Esophagus squamous epithelium (tissue), 5 donors: Measurements from ENCODE around the gene RHOU. TPM values are rescaled to one million over a fixed set of nuclear protein-coding genes. Genes with fewer than 3 reads are reported as not detected.

Experiments
- DNase-seq: peaks from one replicate; lab custom pipeline; 2025; lab: John Stamatoyannopoulos, UW
- H3K27ac ChIP-seq, 4 donors: fragments of 200-600 bp; sonication (generic); one replicate each; pipeline ENCODE4 v1.5.1; 2016 to 2019; ENCODE audit warnings: mild to moderate bottlenecking in 1 of 4
- H3K27me3 ChIP-seq, 4 donors: fragments of 200-600 bp; sonication (generic); 1 replicate in 3 of 4; 2 replicates in 1 of 4; pipeline versions ENCODE4 v1.5.1 to v1.6.0; 2017 to 2021; ENCODE audit warnings: antibody characterized with exemption in 1 of 4
- H3K36me3 ChIP-seq, 3 donors: fragments of 200-600 bp; sonication (generic); one replicate each; pipeline ENCODE4 v1.5.1; 2016 to 2019
- H3K4me1 ChIP-seq, 3 donors: fragments of 200-600 bp; sonication (generic); one replicate each; pipeline ENCODE4 v1.5.1; 2017 to 2019
- H3K4me3 ChIP-seq, 4 donors: fragments of 200-600 bp; sonication (generic); 1 replicate in 3 of 4; 2 replicates in 1 of 4; pipeline ENCODE4 v1.5.1; 2016 to 2019; ENCODE audit warnings: mild to moderate bottlenecking in 2 of 4, moderate library complexity in 1 of 4
- H3K9me3 ChIP-seq, 3 donors: fragments of 200-600 bp; sonication (generic); one replicate each; pipeline ENCODE4 v1.5.1; 2016 to 2019
- POLR2A ChIP-seq, 4 donors: fragments of 450-650 bp; IDR thresholded peaks; one replicate each; pipeline ENCODE4 v1.6.1; 2017; ENCODE audit warnings: antibody characterized with exemption in 4 of 4, mild to moderate bottlenecking in 4 of 4, moderate library complexity in 3 of 4
- WGBS, 2 donors: methylation state at CpG; one replicate each; pipeline ENCODE4 v1.1.5; 2018; 5-methylcytosine and 5-hydroxymethylcytosine counted together
- intact Hi-C: fragments of 100-400 bp; cut with DNase I; formaldehyde crosslinking; loops from one replicate; pipeline ENCODE4 v1.15.0; 2022
- total RNA-seq, 4 donors: library from RNA; depleted of rRNA; stranded (reverse); fragments of >200 nt; gene quantifications; one replicate each; pipeline ENCODE4 v1.1.0, GENCODE V29; 2016
- TF ChIP-seq, protein P1 (sequence below), 6 experiments: fragments of 450-650 bp in 4 of 6; fragments of 200-600 bp in 2 of 6; sonication (generic) in 2 of 6; IDR thresholded peaks; one replicate each; pipeline ENCODE4 v1.5.1; 2016 to 2019; ENCODE audit warnings: antibody characterized with exemption in 6 of 6, mild to moderate bottlenecking in 4 of 6, moderate library complexity in 4 of 6
- donor health status: DM: yes; HTN: yes; CAD: no.

RHOU gene
- total RNA-seq, 4 donors from 2014 or later: 0.27 to 9.2 (median 2.5) TPM

DNA sequence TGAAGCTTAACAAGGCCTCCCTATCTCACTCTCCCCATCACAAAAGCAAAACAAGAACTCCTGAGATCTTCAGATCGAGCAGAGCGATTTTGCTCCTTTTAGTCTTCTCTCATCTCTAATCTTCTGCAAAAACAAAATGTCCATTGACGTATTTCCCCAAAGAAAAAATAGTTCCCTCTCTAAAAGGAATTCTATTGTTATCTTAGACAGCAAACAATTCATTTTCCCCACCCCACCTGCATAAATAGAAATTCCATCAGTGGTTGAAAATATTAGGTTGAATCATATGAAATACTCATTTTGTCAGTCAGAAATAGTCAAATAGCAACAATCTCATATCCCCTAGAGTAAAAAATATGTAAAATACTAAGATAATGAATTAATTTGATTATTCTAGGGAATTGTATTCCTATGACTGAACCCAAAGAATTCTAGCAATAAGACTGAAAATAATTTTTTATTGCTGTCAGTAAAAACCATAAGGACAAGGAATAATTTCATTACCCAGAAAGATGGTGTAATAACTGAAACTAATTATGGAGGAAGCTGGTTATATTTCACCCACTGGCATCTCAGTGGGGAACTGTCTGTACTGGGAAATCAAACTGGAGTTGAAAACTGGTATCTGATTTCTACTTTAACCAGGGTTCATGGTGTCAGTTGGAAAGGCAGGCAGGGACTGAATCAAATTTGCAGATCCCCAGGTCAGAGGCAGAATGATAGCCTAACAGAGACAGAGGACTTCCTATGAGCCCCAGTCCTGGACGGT lies 51.3 kb downstream of the RHOU start:
- H3K9me3 ChIP-seq: no peaks in the 10 kb centered on the region
- H3K4me1 ChIP-seq: no peaks in the 10 kb centered on the region
- 84 to 86% methylated on average over 4 of the region's 4 CpGs for WGBS, 2 donors
- no peak overlapping the region for H3K4me3 ChIP-seq
- intact Hi-C loops: no loop called here
- no peak overlapping the region for H3K27ac ChIP-seq
- no peaks in the 10 kb centered on the region for H3K27me3 ChIP-seq
- no peak for TF ChIP-seq POLR2A (IDR thresholded peaks at IDR 0.05)
- TF ChIP-seq, protein P1, sequence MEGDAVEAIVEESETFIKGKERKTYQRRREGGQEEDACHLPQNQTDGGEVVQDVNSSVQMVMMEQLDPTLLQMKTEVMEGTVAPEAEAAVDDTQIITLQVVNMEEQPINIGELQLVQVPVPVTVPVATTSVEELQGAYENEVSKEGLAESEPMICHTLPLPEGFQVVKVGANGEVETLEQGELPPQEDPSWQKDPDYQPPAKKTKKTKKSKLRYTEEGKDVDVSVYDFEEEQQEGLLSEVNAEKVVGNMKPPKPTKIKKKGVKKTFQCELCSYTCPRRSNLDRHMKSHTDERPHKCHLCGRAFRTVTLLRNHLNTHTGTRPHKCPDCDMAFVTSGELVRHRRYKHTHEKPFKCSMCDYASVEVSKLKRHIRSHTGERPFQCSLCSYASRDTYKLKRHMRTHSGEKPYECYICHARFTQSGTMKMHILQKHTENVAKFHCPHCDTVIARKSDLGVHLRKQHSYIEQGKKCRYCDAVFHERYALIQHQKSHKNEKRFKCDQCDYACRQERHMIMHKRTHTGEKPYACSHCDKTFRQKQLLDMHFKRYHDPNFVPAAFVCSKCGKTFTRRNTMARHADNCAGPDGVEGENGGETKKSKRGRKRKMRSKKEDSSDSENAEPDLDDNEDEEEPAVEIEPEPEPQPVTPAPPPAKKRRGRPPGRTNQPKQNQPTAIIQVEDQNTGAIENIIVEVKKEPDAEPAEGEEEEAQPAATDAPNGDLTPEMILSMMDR (IDR thresholded peaks at IDR 0.05): no peak
- no peaks in the 10 kb centered on the region for H3K36me3 ChIP-seq
- DNase-seq: no peak

GRCh38 chr1:228791791-228792190 lies 56.5 kb downstream of the RHOU start:
- H3K27me3 ChIP-seq: no peaks in the 10 kb centered on the region
- H3K36me3 ChIP-seq: no peaks in the 10 kb centered on the region
- no peak overlapping the region for H3K4me3 ChIP-seq
- H3K27ac ChIP-seq: no peak overlapping the region
- intact Hi-C loops: no loop called here
- H3K9me3 ChIP-seq: no peaks in the 10 kb centered on the region
- WGBS, 2 donors: 86 to 97% methylated on average over 3 of the region's 3 CpGs
- TF ChIP-seq POLR2A (IDR thresholded peaks at IDR 0.05): no peak
- TF ChIP-seq, protein P1 (IDR thresholded peaks at IDR 0.05): no peak
- H3K4me1 ChIP-seq: no peaks in the 10 kb centered on the region
- DNase-seq: no peak

- H3K36me3 ChIP-seq: no peaks in the 10 kb centered on the region
- no peak for DNase-seq
- H3K9me3 ChIP-seq: no peaks in the 10 kb centered on the region
- WGBS, 2 donors: 81 to 88% methylated on average over 3 of the region's 3 CpGs
- H3K4me1 ChIP-seq: no peaks in the 10 kb centered on the region
- no peak overlapping the region for H3K4me3 ChIP-seq
- H3K27ac ChIP-seq: no peak overlapping the region
- no peak for TF ChIP-seq POLR2A (IDR thresholded peaks at IDR 0.05)
- TF ChIP-seq, protein P1 (IDR thresholded peaks at IDR 0.05): no peak
- intact Hi-C loops: no loop called here
- H3K27me3 ChIP-seq: no peaks in the 10 kb centered on the region
These were observed 57.3 kb downstream of the RHOU start for GRCh38 chr1:228792601-228793000.

GRCh38 chr1:228793032-228793431 lies 57.8 kb downstream of the RHOU start:
- Histone ChIP-seq H3K27me3 (no peaks in the 10 kb centered on the region), H3K36me3 (no peaks in the 10 kb centered on the region), H3K27ac (no peak overlapping the region), H3K4me1 (no peaks in the 10 kb centered on the region), H3K9me3 (no peaks in the 10 kb centered on the region), H3K4me3 (no peak overlapping the region)
- TF ChIP-seq, protein P1 (IDR thresholded peaks at IDR 0.05): no peak
- TF ChIP-seq POLR2A (IDR thresholded peaks at IDR 0.05): no peak
- intact Hi-C loops: no loop called here
- DNase-seq: no peak
- 77 to 90% methylated on average over 2 of the region's 2 CpGs for WGBS, 2 donors

GRCh38 chr1:228794173-228794572 lies 58.9 kb downstream of the RHOU start:
- Histone ChIP-seq H3K27me3 (no peaks in the 10 kb centered on the region), H3K9me3 (no peaks in the 10 kb centered on the region), H3K36me3 (no peaks in the 10 kb centered on the region), H3K4me3 (no peak overlapping the region), H3K27ac (no peak overlapping the region), H3K4me1 (no peaks in the 10 kb centered on the region)
- intact Hi-C loops: no loop called here
- no peak for DNase-seq
- WGBS, 2 donors: 67 to 75% methylated on average over 1 of the region's 1 CpG
- TF ChIP-seq, protein P1 (IDR thresholded peaks at IDR 0.05): no peak
- TF ChIP-seq POLR2A (IDR thresholded peaks at IDR 0.05): no peak
